ENCODE data around the gene NSUN6.
A peak's percentile ranks its signal among the peaks of the same experiment; 100 is the strongest.
"Not testable (repeated sequence)": the region's sequence is repeated elsewhere in the genome, so short reads cannot be mapped to it uniquely, and the experiment has no call there.

NSUN6 gene

DNA sequence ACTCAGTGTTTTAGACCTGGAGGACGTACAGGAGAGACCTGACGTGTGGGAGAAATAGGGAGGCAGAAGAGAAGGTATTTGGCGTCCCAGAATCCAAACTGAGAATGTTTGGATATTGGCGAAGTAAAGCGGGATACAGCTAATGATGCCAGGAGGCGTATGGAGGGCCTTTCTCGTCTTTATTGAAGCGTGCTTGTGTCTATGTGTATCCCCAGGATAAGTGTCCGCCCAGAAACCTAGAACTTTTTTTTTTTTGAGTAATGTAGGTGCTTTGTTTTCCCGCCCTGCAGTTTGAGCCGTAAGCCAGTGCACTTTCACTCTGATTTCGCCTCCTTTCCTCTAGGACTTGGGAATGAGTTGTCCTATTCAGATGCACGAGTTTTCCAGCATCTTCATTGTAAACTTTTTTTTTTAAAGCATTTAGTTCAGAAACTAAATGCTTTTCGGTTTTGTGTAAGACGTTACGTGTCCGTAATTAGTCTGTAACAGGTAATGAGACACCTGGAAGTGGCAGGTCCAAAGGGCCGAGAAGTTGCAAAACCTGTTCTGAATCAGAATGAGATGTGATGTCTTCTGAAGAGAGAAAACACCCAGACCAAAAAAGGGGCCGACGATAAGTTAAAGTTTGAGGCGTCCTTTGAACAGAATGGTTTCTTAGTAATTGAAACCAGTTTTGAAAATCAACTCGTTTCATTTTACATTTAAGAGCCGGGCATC, 8.6 kb upstream of the NSUN6 start:
- DNase-seq: peak; percentile 11

DNA sequence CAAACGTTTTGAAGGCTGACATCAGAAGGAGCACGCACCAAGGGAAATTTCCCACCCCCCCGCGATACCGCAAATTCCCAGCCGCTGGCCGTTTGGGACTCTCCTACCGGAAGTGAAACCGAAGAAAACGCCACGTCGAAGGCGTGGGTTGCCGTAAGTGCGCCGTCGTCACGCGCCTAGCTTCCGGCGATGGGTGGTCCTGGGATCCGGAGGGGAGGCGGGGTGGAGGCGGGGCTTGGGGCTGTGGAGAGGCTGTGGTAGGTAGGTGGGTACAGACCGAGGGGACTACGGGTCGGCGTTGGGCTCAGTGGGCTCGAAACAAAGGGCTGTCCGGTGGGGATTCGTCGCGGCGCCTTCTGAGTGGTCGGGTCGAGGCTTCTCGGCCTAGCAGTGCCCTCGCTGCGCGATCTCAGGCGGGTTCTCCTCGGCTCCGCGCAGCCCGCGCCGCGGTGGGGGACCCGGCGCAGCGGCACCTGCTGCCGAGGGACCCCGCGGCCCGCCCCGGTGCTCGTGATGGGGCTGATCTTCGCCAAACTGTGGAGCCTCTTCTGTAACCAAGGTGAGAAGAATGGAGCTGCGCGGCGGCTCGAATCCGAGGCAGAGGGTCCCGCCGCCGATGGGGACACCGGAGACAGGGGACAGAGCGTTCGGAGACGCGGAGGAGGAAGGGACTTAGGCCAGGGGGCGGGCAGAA, 7.9 kb upstream of the NSUN6 start, which contains the start of gene ARL5B:
Gene ARL5B, plus strand, starts transcription at position 307 of the 694 bp plus-strand sequence. Its CDS starts 207 bp downstream, at position 514.
- peak; percentile 99 for DNase-seq

DNA sequence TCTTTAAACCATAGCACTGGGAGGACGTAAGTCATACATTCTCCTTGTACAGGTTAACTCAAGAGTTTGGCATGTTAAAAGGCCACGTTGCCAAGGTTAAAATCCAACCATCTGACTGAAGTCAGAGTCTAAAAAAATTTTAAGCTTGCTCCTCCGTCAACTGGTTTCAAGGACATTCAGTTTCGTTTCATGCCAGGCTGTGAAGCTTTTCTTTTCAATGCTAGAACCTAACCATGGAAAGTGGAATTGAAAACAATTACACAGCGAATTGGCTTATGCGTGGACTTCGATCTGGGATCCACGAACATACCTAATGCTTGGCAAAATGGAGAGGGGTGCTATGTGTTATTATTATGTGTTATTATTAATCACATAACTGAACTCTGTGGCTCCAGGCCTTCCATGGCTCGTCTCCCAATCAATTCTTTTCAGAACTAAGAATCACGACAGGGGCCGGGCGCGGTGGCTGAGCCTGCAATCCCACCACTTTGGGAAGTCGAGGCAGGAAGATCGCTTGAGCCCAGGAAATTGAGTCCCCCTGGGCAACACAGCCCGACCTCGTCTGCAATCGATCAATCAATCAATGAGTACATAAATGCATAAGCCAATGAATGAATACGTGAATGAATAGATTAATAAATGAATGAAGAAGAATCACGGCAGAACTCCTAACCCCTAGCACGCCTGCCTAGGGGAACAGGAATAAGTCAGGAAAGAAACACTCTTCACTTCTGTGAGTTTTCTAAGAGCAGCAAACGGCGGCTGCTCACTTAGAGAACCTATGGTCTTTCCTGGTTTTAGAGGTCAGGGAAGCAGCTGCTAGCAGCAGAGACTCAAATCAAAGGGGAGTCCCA, 7.1 kb upstream of the NSUN6 start:
- peak; percentile 29 for DNase-seq

DNA sequence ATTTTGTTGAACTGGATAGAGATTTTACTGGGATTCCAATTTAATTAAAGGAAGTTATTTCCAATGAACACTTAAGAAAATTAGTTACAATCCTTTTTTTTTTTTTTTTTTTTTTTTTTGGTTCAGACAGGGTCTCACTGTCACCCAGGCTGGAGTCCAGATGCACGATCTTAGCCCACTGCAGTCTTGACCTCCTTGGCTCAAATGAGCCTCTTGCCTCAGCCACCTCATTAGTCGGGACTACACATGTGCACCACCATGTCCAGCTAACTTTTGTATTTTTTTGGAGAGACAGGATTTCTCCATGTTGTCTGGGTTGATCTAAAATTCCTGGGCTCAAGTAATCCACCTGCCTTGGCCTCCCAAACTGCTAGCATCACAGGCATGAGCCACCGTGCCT, 5.3 kb upstream of the NSUN6 start:
- DNase-seq: no peak

DNA sequence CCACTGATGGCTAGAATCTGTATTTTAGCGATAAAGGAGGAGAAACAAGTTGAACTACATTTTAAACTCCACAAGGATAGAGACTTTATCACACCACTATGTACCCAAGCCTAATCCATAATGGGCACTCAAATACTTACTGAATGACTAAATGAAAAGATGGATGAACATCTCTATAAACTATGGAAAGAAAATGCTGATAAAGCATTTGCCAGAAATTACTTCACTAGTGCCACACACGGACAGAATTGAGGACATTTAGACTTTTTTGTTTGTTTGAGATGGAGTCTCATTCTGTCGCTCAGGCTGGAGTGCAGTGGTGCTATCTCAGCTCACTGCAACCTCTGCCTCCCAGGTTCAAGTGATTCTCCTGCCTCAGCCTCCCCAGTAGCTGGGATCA, 1.7 kb upstream of the NSUN6 start:
- no peak for DNase-seq

DNA sequence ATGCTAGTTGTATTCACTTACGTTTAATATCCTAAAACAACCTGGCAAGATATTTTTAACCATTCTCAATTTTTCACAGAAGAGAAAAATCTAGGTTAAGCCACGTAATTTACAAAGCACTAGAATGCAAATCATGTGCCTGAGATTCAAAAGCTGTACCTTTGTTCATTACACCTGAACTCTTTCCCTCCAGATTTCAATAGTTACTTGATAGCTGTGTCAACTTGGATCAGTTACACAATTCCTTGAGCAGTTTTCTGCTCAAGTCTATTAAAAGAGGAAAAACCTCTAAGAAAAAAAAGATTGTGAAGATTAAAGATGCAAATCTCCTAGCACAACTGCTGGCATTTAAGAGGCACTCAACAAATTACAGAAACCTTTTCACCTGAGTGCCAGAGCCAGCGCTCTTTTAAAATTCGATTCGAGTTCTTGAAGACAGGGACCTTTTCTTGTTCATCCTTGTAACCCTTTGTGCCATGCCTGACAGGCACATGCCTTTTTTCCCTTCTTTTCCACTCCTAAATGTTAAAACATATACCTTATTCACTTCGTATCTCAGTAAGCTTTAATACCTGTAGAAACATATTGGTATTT, 886 bp downstream of the NSUN6 start:
- no peak for DNase-seq

DNA sequence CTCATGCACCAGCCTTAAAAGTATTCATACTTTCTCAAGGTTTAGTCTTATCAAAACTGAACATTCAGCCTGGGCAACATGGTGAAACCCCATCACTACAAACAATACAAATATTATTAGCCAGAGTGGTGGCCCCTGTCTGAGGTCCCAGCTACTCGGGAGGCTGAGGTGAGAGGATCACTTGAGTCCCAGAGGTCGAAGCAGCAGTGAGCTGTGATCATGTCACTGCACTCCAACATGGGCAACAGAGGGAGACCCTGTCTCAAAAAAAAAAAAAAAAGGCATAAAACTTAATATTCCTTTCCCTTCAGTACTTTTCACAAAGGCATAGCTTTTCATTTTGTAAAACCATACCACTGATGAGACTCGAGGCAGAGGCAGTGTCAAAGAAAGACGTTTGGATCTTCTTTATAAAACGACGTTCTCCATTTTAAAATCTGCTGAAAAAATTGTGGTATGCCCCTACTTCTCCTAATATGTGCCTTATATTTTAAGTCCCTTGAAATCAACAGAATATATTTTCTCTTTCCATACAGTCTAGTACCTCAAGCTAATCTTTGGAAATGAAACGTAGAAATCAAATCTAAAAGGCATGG, 1.9 kb downstream of the NSUN6 start:
- no peak for DNase-seq

DNA sequence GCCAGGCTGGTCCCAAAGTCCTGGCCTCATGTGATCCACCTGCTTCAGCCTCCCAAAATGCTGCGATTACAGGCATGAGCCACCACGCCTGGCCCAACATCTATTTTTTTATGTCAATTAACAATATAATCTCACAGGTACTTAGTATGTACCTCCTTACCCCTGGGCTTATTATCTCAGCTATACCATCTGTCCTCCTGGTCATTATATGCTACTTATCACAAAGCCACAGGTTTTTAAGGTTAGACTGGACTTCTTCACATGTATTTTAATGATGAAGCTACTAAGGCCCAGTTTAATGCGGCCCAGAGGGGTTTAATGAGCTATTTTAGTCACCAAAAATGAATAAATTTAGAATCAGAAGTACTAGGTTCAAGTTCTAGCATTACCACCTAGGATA, 3.4 kb downstream of the NSUN6 start:
- no peak for DNase-seq

DNA sequence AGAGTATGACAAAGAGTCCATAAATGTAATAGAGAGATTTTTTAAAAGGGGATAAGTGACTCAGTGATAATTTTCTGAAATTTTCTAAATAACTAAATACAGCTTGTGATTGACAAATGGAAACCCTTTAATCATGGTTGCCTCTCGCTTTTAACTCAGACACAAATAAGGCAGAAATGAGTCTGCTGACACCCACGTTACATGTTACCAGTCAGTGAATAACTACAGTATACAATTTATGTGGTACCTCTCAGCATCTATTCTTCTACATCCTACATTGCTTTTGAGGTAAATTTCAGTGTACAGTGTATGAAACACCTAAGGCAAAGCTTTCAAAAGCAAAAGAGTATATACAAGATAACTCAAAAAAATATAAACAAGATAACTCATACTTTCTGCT, 4.2 kb downstream of the NSUN6 start:
- DNase-seq: no peak

DNA sequence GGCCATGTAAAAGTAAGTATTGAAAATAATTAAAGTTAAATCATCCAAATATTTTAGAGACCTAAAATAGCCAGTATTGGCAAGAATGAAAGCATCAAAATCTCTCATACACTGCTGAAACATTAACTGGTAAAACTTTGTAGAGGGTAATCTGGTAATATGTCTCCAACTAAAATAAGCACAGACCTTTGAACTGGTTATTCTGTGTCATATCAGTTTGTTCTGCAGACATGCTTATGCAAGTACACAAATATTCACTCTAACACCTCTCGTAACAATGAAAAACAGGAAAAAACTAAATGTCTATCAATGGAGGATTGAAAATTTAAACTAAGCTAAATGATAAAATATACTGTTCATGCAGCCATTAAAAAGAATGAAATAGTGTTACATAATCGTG, 11.7 kb downstream of the NSUN6 start:
- not testable (repeated sequence) for DNase-seq

DNA sequence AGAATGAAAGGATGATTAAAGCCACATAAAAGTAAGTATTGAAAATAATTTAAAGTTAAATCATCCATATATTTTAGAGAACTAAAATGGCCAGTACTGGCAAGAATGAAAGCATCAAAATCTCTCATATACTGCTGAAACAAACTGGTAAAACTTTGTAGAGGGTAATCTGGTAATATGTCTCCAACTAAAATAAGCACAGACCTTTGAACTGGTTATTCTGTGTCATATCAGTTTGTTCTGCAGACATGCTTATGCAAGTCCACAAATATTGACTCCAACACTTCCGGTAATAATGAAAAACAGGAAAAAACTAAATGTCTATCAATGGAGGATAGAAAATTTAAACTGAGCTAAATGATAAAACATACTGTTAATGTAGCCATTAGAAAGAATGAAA, 14.0 kb downstream of the NSUN6 start:
- DNase-seq: not testable (repeated sequence)

DNA sequence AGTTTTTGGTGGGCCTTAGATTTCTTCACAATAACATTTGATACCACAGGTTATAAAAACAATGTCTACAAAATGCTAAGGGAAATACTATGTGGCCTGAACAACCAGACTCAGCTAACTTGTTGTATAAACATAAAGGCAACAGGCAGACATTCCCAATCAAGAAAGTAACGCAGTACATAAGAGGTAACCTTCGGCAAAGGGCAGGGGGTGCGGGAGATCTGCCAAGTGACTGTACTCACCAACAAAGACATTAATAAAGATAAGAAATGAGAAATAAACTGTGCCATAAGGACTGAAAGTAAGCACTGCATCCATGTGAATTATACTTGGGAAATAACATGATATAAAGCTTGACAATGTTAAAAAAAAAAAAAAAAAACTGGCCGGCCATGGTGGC, 15.4 kb downstream of the NSUN6 start:
- no peak for DNase-seq

DNA sequence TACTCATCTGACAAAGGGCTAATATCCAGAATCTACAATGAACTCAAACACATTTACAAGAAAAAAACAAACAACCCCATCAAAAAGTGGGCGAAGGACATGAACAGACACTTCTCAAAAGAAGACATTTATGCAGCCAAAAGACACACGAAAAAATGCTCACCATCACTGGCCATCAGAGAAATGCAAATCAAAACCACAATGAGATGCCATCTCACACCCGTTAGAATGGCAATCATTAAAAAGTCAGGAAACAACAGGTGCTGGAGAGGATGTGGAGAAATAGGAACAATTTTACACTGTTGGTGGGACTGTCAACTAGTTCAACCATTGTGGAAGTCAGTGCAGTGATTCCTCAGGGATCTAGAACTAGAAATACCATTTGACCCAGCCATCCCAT, 18.9 kb downstream of the NSUN6 start:
- DNase-seq: not testable (repeated sequence)

DNA sequence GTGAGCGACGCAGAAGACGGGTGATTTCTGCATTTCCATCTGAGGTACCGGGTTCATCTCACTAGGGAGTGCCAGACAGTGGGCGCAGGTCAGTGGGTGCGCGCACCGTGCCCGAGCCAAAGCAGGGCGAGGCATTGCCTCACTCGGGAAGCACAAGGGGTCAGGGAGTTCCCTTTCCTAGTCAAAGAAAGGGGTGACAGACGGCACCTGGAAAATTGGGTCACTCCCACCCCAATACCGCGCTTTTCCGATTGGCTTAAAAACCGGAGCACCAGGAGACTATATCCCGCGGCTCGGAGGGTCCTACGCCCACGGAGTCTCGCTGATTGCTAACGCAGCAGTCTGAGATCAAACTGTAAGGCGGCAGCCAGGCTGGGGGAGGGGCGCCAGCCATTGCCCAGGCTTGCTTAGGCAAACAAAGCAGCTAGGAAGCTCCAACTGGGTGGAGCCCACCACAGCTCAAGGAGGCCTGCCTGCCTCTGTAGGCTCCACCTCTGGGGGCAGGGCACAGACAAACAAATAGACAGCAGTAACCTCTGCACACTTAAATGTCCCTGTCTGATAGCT, 23.9 kb downstream of the NSUN6 start:
- DNase-seq: peak; percentile 70

DNA sequence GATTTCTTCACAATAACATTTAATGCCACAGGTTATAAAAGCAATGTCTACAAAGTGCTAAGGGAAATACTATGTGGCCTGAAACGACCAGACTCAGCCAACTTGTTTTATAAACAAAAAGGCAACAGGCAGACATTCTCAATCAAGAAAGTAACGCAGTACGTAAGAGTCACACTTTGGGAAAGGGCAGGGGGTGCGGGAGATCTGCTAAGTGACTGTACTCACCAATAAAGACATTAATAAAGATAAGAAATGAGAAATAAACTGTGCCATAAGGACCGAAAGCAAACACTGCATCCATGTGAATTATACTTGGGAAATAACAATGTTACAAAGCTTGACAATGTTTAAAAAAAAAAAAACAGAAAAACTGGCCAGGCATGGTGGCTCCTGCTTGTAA, 25.5 kb downstream of the NSUN6 start:
- no peak for DNase-seq

DNA sequence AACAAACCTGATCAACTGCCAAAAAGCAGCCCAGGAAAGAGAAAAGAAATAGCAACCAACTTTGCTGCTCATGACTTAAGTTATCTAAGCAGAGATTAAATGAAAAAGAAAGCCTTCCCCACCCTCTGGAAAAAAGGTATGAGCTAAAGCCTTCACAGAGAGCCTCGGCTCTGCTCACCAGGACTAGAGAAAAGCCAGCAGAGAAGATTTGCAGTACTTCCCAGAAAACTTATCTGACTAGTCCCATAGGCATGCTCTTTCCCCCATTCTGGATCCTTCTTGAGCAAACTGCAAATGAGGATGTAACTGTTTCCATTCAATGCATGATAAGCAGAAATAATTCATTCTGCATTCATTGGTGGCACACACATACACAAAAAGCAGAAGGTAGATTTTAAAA, 27.7 kb downstream of the NSUN6 start:
- DNase-seq: peak; percentile 24

DNA sequence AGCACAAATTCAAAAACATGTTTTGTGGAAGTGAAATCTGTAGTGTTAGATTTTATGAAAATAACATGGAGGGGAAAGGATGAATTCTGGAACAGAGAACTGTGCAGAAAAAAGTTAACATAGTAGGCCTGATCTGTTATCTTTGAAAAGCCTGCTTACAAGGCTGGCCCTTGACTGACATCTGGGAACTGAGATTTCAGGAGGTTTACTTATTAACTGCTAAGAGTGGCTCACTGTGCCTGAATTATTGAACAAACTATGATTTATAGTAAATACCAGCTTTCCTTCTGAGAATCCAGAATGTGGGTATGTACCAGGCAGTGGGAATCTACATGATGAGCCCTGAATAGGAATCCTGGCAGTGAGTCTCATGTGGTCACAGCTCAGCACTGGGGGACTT, 30.5 kb downstream of the NSUN6 start:
- DNase-seq: no peak

DNA sequence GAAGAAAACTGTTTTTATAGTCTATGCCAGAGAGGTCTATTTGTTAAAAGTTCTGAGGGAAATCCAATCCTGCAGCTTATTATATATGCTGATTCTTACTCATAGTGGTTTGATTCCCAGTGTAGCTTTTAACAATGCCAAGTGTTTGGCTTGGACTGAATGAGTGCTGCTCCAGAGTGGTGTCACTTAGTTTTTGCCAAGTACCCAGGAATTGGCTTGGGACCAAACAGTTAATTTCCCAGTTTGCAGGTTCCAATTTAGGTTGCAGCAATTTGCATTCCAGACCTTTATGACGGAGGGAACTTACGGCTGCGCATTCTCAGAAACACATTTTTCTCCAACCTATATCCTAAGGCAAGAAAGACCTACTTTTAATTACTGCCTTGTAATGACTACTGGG, 32.4 kb downstream of the NSUN6 start:
- no peak for DNase-seq

DNA sequence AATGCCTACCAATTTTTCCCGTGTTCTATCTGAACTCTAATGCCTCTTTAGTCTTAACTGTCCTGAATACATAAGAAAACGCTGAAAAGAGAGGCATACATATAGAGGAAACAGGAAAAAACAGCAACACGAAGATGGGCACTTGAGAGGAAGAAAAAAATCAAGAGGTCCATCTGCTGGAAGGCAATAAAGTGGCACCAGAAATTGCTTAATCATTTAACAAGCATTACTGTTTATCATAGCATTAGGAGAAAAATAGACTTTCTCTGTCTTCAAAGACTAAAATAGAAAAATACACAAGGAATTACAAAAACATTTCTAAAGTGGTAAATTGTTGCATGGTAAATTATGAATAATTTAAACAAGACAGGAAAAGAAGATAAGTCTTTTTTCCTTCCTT, 35.0 kb downstream of the NSUN6 start:
- DNase-seq: no peak

DNA sequence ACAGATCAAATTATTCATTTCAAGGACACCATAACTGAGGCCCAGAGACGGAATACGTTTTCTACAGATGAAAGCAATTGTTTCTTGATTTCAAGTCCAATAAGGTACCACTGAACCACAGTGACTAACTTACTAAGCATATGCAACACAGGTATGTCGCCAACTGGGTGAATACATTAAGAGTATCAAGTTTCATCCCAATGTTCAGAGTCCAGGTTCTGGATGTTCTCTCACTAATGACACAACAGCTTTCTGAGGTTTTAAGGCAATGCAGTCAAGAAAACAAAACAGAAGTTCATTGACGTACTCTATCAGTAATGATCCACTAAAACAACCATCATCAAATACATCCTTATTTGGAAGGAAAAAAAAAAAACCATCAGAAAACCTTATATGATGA, 35.8 kb downstream of the NSUN6 start:
- DNase-seq: no peak

DNA sequence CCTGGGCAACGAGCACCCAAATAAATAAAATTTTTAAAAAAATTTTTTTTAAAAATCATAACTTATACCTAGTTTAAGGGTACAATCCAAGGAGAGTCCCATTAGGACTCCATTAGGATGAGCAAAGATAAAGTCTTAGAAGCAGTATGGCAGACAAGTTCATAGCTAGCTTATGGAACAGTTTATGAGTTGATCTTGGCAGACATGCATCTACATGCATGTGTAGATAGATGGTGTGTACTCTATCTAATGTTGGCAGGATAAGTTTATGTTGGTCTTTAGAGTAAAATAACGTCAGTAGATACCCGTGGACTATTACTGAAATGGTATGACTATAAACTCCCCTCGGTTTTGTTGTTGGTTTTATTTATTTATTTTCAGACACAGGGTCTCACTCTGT, 40.2 kb downstream of the NSUN6 start:
- no peak for DNase-seq

DNA sequence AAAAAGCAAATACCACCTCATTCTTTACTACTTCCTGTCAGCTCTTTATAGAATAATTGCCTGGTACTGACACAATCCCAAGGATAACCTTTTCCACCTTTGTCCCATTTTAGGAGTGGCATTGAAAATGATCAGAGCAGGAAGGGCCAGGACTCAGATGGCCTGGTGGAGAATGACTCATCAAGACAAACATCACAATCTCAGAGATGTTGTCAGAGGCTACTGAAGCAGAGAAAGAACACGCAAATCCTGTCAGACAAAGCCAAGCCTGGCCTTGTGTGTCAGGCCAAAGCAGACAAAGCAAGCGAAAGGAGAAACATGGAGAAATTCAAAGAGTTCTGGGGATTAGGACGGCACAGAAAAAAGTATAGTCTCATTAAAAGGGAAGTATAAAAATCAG, 40.9 kb downstream of the NSUN6 start:
- peak; percentile 54 for DNase-seq

Measured in fibroblast of skin of scalp (primary cell).